ENCODE measurements around the gene CDH13. TPM values are rescaled to one million over a fixed set of nuclear protein-coding genes. Genes with fewer than 3 reads are reported as not detected.
"Not testable (repeated sequence)": the region's sequence is repeated elsewhere in the genome, so short reads cannot be mapped to it uniquely, and the experiment has no call there.

CDH13 gene
- polyA plus RNA-seq, 1 donor, result 57.0 TPM

DNA sequence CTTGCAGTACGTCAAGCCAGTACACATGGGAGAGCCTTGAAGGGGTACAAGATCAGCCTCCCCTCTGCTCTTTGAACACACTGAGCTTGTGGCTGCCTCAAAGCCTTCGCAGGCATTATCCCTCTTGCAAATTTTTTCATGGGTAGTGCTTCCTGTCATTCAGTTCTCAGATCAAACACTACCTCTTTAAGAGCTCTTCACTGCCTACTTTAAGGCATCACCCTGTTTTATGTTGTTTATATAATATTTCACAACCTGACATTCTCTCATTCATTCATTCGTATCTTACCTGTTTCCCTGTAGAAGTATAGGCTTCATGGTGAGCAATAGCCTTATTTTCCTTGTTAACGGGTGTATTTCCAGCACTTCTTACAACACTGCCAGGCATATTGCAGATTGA, 269.1 kb downstream of the CDH13 start:
- no peak for DNase-seq

GRCh38 chr16:82899006-82899405, 272.2 kb downstream of the CDH13 start:
- no peak for DNase-seq

DNA sequence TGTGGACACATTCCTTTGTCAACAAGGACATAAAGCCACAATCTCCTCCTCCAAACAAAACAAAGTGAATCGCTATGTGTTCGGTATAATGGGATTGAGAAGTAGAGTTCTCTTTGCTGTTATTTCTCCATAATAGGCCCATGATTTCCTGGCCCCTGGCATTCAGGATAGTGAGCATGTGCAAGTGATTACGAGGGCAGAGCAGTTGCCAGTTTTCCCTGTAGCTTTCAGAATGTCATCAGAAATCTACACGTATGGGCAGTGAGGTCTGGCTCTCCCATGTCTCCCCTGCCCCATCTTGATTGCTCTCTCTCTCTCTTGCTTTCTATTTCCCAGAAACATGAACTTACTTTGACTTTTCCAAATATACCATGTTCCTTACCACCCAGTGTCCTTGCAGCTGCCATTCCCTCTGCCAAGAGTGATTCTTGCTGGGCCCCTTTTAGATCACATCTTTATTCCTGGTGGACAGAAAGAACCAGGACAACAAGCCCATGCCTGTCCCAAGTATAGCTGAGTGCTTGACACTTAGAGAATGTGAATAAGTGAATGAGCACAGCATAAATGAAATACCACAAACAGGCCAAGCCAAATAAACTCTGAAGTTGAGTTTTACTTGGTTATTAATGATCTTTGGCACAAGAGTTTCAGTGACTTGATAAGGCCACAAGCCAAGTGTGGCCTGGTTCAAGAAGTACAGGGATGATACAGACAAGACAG, 273.1 kb downstream of the CDH13 start:
- no peak for DNase-seq

- no peak for DNase-seq
Observed at GRCh38 chr16:82900559-82900958, 273.8 kb downstream of the CDH13 start.

DNA sequence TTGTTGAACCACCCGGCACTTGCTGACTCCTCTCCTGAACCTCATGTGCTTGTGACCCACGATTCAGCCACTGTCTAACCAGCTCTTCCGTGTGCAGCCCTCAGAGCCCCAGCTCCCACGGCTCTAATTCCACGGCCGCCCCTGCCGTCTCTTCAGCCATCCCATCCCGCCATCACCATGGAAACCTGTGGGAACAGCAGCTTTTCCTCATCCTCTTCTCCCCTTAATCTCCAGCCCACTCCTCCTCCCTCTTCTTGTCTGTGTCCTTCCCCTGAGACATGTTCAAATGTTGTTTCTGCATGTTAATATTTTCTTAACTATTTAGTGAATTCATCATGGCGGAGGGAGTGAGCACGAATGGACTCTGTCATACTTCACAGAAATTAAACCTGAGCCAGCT, 285.2 kb downstream of the CDH13 start:
- DNase-seq, result no peak

GRCh38 chr16:82915139-82915824, 288.5 kb downstream of the CDH13 start:
- DNase-seq, result no peak

DNA sequence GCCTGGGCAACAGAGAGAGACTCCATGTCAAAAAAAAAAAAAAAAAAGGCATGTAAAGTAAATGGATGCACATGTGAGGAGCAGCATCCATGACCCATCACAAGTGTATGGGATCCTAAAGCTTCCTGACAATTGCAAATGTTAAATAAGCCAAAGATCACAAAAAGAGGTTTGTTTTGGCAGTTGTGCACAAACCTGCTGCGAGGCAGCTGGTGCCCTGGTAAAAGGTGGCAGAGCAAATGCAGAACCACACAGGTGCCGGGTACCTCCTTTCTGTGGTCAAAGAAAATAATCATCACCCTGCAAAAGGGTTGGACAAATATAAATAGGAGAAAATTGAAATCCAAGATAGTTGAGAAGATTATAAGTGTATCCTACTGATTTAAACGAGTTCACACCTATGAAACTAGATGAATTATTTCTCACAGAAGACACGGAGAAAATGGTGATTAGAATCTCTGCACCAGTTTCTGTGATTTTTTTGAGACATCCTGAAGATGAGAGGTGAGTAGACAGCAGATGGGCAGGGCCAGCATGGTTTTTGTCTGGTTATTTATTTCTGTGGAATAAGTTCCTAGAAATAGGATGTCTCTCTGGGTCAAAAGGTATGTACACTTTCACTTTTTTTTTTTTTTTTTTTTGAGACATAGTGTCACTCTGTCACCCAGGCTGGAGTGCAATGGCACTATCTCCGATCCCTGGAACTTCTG, 291.3 kb downstream of the CDH13 start:
- no peak for DNase-seq

DNA sequence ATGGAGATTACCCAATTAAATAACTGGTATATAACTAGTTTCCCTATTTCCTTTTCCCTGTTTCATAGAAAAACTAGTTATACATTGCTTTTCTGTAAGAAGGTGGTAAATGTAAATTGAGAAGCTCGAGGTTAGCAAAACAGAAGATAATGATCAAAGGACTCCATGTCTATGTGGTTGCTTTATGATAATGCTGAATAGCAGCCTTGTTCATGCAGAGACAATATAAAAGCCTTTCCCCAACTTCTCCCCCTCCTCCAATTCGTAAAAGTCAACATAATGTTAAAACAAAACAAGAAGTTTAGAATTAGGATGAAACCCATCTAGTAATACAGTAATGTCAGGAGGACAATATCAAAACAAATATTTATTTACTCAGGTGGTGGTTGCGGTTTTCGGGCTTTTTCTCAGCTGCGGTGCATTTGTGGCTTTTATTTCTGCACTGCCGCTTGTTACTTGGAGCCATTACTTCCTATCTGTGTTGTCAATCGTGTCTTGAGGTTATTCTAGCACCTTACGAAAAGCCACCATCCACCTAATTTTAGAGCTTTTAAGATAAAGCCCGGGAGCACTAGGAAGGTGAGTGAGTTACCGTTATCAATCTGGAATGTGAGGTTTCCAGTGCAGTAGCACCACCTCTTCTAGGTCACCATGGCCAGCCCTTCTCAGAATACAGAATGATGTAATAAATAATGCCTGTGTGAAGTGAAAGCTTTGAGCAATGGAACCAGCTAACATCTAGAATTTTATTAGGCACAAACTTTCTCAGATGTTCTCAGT, 297.5 kb downstream of the CDH13 start:
- no peak for DNase-seq

- no peak for DNase-seq
Observed at GRCh38 chr16:82926500-82926899, 299.7 kb downstream of the CDH13 start.

- DNase-seq, result not testable (repeated sequence)
Observed at GRCh38 chr16:82933933-82934332, 307.2 kb downstream of the CDH13 start.

- DNase-seq, result no peak
Observed at GRCh38 chr16:82935766-82936165, 309.0 kb downstream of the CDH13 start.

DNA sequence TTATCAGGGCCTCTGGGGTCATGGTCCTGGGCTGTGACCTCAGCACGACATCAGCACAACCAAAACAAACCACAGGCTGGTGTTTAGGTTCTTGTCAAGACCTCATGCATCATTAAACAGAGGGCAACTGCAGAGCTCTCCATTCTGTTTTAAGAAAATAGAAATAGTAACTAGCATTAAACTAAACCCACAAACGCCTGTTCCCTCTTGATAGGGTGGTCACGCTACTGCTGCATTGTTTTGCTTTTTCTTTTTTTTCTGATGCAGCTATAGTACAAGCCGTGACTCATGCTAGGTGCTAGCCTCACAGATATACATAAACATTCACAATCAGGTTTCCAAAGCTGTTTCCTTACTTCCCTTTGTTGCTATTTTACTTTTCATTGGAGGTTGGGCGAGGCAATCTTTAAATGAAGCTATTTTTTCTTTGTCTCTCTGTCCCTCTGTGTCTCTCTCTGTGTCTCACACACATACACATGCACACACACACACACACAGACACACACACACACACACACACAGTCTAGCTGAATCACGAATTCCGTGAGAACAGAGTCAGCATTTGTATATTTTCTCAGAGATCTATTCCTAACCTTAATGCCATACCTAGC, 310.3 kb downstream of the CDH13 start:
- DNase-seq, result no peak

- no peak for DNase-seq
Observed at GRCh38 chr16:82937926-82938520, 311.3 kb downstream of the CDH13 start.

GRCh38 chr16:82943371-82943770, 316.6 kb downstream of the CDH13 start:
- no peak for DNase-seq

GRCh38 chr16:82945420-82946101, 318.8 kb downstream of the CDH13 start:
- DNase-seq, result no peak

GRCh38 chr16:82947698-82948097, 320.9 kb downstream of the CDH13 start:
- DNase-seq, result no peak

DNA sequence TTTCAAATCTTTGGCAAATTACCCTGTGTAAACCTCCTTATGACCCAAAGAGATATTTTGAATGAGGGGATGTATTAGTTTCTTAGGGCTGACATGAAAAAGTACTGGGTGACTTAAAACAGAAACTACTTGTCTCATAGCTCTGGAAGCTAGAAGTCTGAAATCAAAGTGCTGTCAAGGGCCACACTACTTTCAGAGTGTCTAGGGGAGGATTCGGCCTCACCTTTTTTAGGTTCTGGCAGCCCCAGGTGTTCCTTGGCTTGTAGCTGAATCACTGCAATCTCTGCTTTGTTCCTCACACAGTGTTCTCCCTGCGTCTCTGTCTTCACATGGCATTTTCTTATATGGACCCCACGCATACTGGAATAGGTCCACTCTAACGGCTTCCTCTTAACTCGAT, 322.2 kb downstream of the CDH13 start:
- no peak for DNase-seq

- DNase-seq, result no peak
Observed at GRCh38 chr16:82953517-82953916, 326.7 kb downstream of the CDH13 start.

GRCh38 chr16:82954224-82954929, 327.6 kb downstream of the CDH13 start:
- no peak for DNase-seq

DNA sequence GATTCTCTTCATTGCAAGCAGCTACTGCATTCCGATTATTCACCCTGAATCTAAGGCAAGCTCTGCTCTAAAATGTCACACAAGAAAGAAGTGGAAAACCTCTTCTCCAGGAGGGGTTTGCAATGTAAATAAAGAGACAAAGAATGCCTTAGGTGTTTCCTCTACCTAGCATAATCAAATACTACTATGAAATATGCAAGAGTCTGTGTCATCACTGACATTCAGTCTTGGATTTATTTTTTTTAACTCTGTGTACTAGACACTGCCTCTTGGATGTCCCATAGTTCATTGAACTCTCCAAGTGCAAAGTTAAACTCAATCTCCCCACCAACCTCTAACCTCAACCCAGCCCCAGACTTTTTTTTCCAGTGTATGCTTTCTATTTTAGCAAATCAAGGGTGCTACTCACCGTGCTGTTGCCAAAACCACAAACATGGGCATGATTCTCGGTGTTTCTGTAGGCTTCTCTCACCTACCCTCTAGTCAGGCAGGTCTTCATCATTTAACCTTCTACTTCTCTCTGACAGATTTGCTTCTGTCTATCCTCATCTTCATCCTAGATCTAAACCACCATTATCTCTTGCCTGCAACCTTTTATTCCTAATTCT, 329.1 kb downstream of the CDH13 start:
- DNase-seq, result no peak

Measured in hindlimb muscle (tissue), 1 donor.